H1 (cell line): ENCODE measurements around the gene RPL38. TPM values are rescaled to one million over a fixed set of nuclear protein-coding genes. Genes with fewer than 3 reads are reported as not detected.

Experiments used
- TEAD4 ChIP-seq: IDR thresholded peaks from 2 replicates; pipeline ENCODE4 v1.6.1; 2012; ENCODE audit warnings: low read depth, low read length, inconsistent platforms, mixed read lengths
- polyA plus RNA-seq, 7 experiments: library from polyadenylated mRNA; depleted of rRNA in 3 of 7; stranded (reverse) in 5 of 7; unstranded in 2 of 7; fragments of >200 nt in 5 of 7; fragments of 200-250 nt in 2 of 7; gene quantifications; 1 replicate in 5 of 7; 2 replicates in 1 of 7; 4 replicates in 1 of 7; pipeline versions ENCODE4 v1.2.1 to v1.2.3, GENCODE V29; 2011 to 2013; ENCODE audit warnings: missing spikeins in 2 of 7, mixed read lengths in 2 of 7
- total RNA-seq: library from RNA; stranded (reverse); fragmentation: NEBNext Ultra II Directional; extraction: Animal tissue kit (Norgen Biotek cat#: 25700); gene quantifications from 2 replicates; pipeline ENCODE4 v1.2.1, GENCODE V29; 2021

RPL38 gene
- total and polyA plus RNA-seq, 2 of the 8 experiments (the other 6 are each of a cell fraction or from before 2014, with no cell fraction given): 412 to 1,195 TPM

DNA sequence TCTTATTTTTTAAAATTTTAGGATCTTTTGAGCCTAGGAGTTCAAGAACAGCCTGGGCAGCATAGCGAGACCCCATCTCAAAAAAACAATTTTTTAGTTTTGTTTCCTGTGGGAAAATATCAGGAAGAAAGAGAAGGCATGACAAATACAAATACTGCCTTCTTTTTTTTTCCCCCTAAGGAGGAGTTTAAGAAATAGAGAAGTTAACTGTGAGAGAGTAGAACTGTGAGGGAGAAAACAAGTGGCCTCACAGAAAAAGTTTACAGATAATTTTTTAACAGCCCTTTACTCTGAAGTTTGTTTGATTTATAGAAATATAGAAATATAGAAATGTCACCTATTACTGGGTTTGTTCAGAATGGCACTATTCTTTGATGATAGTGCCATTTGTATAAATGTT lies 31.0 kb downstream of the RPL38 start (continued):
- no peak for TF ChIP-seq TEAD4
- TF ChIP-seq, all 59 proteins: peak for 0
